ENCODE results near the gene PTP4A1. TPM values are rescaled to one million over a fixed set of nuclear protein-coding genes. Genes with fewer than 3 reads are reported as not detected.
A peak's percentile ranks its signal among the peaks of the same experiment; 100 is the strongest.

PTP4A1 gene
- total and polyA plus RNA-seq, 2 of the 13 experiments (the other 11 are each of a cell fraction or from before 2014, with no cell fraction given): 141 to 376 TPM

DNA sequence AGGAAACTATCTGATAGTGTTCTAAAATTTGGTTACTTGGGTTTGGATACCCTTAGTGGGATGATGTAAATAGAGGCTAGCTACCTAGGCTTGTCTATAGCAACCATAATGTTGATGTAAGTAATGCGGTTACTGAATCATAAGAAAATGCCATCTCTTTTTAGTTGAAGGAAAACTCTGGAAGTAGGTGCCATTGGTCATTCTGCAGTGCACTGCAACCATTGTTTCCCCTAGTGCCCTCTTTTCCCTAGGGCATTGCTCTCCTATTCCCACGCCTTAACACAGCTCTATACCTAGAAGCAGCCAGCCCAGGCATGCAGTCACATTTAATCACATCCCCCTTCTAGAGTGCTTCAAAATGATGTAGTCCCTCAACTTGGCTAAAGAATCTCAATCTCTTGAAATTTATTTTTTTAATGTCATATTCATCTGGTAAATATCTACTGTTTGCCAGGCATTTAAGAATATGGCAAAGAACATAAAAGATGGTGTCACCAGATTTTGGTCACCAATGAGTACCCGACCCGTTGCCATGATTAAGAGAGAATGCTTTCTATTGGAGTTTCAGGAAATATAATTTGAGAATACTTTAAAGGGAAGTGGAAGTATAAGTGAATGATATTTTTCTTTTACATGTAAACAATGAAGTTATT lies 10.4 kb downstream of the PTP4A1 start:
- H3K4me1 ChIP-seq (ENCODE audit: insufficient read depth, low read length): peaks cover 7% of the 10 kb centered on the region; the same call in 1 of the 2 replicates
- TF ChIP-seq SSRP1 (CRISPR knock-in tag; IDR thresholded peaks at IDR 0.05): peak; percentile 98
- TF ChIP-seq RFXAP (CRISPR knock-in tag; IDR thresholded peaks at IDR 0.05; ENCODE audit: borderline replicate concordance): no peak
- no peak for TF ChIP-seq ZFP90 (CRISPR knock-in tag; IDR thresholded peaks at IDR 0.05; ENCODE audit: borderline replicate concordance)
- no peak for TF ChIP-seq KLF9 (CRISPR knock-in tag; IDR thresholded peaks at IDR 0.05; ENCODE audit: low read depth)
- no peak for TF ChIP-seq ZBTB43 (CRISPR knock-in tag; conservative IDR thresholded peaks at IDR 0.05)
- TF ChIP-seq, protein P1, sequence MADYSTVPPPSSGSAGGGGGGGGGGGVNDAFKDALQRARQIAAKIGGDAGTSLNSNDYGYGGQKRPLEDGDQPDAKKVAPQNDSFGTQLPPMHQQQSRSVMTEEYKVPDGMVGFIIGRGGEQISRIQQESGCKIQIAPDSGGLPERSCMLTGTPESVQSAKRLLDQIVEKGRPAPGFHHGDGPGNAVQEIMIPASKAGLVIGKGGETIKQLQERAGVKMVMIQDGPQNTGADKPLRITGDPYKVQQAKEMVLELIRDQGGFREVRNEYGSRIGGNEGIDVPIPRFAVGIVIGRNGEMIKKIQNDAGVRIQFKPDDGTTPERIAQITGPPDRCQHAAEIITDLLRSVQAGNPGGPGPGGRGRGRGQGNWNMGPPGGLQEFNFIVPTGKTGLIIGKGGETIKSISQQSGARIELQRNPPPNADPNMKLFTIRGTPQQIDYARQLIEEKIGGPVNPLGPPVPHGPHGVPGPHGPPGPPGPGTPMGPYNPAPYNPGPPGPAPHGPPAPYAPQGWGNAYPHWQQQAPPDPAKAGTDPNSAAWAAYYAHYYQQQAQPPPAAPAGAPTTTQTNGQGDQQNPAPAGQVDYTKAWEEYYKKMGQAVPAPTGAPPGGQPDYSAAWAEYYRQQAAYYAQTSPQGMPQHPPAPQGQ (CRISPR knock-in tag; IDR thresholded peaks at IDR 0.05; ENCODE audit: borderline replicate concordance): peak; percentile 81; the same call in 1 of the 2 replicates
- TF ChIP-seq ZNF331 (CRISPR knock-in tag; IDR thresholded peaks at IDR 0.05): no peak; the same call in 1 of the 2 replicates
- no peak for TF ChIP-seq CCAR2 (optimal IDR thresholded peaks at IDR 0.05; ENCODE audit: low read depth, low read length)
- peak; percentile 84 for TF ChIP-seq POLR2G (IDR thresholded peaks at IDR 0.05; ENCODE audit: low read depth, low read length)
- TF ChIP-seq AGO2 (optimal IDR thresholded peaks at IDR 0.05; ENCODE audit: low read depth, low read length): peak; percentile 92
- TF ChIP-seq ZNF17 (CRISPR knock-in tag; IDR thresholded peaks at IDR 0.05): no peak
- TF ChIP-seq ZBTB37 (CRISPR knock-in tag; IDR thresholded peaks at IDR 0.05): no peak
- no peak for TF ChIP-seq KDM5B (CRISPR knock-in tag; IDR thresholded peaks at IDR 0.05; ENCODE audit: borderline replicate concordance)
- TF ChIP-seq ZBED4 (CRISPR knock-in tag; IDR thresholded peaks at IDR 0.05; ENCODE audit: borderline replicate concordance): no peak

More for the DNA sequence above, 10.4 kb downstream of the PTP4A1 start:
- Histone ChIP-seq H3K27me3 (ENCODE audit: control insufficient read depth in 1 of 2, insufficient read depth in 2 of 2, low read length in 2 of 2) (no peaks in the 10 kb centered on the region), H3K27ac (ENCODE audit: extremely low read length, insufficient read depth, low read length) (no peak overlapping the region), H3K4me2 (ENCODE audit: low read depth, low read length) (no peak overlapping the region), H4K20me1 (ENCODE audit: insufficient read depth, low read length) (peaks cover 42% of the 10 kb centered on the region), H3K4me3 (replicated peaks in 1 of 3; ENCODE audit: insufficient read depth in 1 of 3, low read depth in 2 of 3, low read length in 3 of 3) (no peak overlapping the region), H2AFZ (ENCODE audit: low read length) (no peak overlapping the region), H3K36me3 (replicated peaks in 1 of 2; ENCODE audit: control insufficient read depth in 1 of 2, insufficient read depth in 2 of 2, low read length in 2 of 2) (peaks cover 8 to 36% of the 10 kb centered on the region in 2 experiments), H3K79me2 (ENCODE audit: insufficient read depth, low read length) (peaks cover 11% of the 10 kb centered on the region), H3K9me3 (ENCODE audit: low read length) (no peaks in the 10 kb centered on the region), H3K9ac (ENCODE audit: insufficient read depth, low read depth, low read length) (no peak overlapping the region)
- 99% methylated on average over 4 of the region's 4 CpGs for WGBS (ENCODE audit: low lambda C conversion rate)
- ChIA-PET POLR2A (interaction anchor here (0.6 to 3.1 kb wide), 5 partner anchors 9 to 220 kb away, joined by 3 to 12 read pairs (median 3); partner anchors contain the start of gene PHF3), CTCF (ENCODE audit: low intra/inter-chr PET ratio, low total read pairs) (no interaction called here)
- no TSS peak for BruUV-seq (replicated peaks)
- ATAC-seq (peak; percentile 20; the same call in 2 of the 3 replicates), FAIRE-seq (no peak), DNase-seq (ENCODE audit: low spot score) (no peak)
- in situ Hi-C loops (cut with HindIII; ENCODE audit: extremely low pct_ligation_motif_present, low pct_unique_long_range_greater_than_20kb): no loop called here
- intact Hi-C loops (cut with micrococcal nuclease; ENCODE audit: unreplicated experiment): no loop called here
